Tibial nerve (tissue), 4 donors: ENCODE measurements around the gene NRXN3.

Experiments used
- EP300 ChIP-seq, 2 donors: sonication (generic); formaldehyde crosslinking; IDR thresholded peaks; one replicate each; pipeline ENCODE4 v1.6.1; 2017; ENCODE audit warnings: antibody characterized with exemption in 2 of 2, mild to moderate bottlenecking in 1 of 2
- POLR2A ChIP-seq, 2 donors: fragments of 450-650 bp; IDR thresholded peaks; one replicate each; pipeline ENCODE4 v1.6.1; 2017; ENCODE audit warnings: antibody characterized with exemption in 2 of 2, mild to moderate bottlenecking in 2 of 2, moderate library complexity in 2 of 2
- TF ChIP-seq, protein P1 (sequence below), 5 experiments: fragments of 200-600 bp in 3 of 5; fragments of 450-650 bp in 2 of 5; sonication (generic) in 3 of 5; IDR thresholded peaks; one replicate each; pipeline ENCODE4 v1.5.1; 2016 to 2019; ENCODE audit warnings: antibody characterized with exemption in 5 of 5, mild to moderate bottlenecking in 3 of 5, moderate library complexity in 2 of 5

DNA sequence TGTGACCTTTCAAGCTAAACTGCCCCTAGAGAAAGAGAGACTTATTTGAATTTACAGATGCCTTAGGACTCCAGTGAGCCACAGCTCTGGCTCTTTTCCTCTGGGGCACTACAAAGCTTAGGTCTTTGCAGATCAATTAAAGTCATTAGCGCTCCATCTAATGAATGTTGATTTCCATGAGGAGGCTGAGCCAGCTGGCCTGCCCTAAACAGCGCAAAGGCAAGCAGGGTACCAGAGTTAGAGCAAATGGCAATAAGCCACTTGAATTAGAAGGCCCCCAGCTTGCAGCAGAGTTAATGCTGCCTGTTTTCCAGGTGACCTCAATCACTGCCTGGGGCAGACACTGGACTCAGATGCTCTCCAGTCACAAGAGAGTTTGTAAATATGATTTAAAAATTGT, 1345.8 kb downstream of the NRXN3 start:
- TF ChIP-seq, protein P1, sequence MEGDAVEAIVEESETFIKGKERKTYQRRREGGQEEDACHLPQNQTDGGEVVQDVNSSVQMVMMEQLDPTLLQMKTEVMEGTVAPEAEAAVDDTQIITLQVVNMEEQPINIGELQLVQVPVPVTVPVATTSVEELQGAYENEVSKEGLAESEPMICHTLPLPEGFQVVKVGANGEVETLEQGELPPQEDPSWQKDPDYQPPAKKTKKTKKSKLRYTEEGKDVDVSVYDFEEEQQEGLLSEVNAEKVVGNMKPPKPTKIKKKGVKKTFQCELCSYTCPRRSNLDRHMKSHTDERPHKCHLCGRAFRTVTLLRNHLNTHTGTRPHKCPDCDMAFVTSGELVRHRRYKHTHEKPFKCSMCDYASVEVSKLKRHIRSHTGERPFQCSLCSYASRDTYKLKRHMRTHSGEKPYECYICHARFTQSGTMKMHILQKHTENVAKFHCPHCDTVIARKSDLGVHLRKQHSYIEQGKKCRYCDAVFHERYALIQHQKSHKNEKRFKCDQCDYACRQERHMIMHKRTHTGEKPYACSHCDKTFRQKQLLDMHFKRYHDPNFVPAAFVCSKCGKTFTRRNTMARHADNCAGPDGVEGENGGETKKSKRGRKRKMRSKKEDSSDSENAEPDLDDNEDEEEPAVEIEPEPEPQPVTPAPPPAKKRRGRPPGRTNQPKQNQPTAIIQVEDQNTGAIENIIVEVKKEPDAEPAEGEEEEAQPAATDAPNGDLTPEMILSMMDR (IDR thresholded peaks at IDR 0.05), result no peak
- no peak for TF ChIP-seq EP300 (IDR thresholded peaks at IDR 0.05)
- TF ChIP-seq POLR2A (IDR thresholded peaks at IDR 0.05), result no peak
